ENCODE measurements around the gene AP2A1.

Gene AP2A1

DNA sequence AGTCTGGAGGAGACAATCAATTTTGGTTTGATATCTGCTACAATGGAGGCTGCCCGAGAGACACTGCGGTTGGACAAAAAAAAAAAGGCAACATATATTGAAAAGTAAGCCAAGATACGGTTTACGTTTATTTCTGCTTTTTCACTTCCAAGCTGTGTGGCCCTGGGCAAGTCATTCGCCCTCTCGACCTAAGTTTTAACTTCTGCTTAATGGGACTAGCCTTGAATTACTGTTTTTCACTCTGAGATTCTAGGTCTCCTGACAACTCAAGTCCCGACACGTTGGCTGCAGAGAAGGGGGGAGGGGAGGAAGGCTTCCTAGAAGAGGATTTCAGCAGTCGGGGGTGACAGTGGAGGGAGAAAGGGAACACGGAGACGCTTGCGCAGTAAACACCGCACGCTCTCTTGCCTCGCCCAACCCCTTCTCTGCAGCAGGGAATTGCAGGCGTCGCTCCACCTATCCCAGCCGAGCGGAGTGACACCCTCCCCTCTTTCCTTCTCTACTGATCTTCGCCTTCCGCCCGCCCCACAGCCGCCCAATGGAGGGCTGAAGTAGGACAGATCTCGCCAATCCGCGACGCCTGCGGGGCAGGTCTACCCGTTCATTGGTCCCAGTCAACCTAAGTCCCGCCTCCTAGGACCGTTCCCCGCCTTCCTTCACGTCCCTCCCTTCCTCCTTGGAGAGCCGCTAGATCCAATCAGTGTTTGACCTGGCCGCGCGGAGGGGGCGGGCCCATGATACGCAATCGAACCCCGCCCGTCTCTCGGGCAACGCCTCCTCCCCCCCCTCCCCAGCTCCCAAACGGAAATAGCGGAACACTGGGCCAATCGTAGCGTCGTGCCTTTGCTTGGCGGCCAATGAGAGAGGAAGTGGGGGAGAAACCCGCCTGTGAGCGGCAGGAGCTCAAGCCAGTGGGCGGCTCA is 533 bp upstream of the AP2A1 start:
- TF ChIP-seq, protein P1, sequence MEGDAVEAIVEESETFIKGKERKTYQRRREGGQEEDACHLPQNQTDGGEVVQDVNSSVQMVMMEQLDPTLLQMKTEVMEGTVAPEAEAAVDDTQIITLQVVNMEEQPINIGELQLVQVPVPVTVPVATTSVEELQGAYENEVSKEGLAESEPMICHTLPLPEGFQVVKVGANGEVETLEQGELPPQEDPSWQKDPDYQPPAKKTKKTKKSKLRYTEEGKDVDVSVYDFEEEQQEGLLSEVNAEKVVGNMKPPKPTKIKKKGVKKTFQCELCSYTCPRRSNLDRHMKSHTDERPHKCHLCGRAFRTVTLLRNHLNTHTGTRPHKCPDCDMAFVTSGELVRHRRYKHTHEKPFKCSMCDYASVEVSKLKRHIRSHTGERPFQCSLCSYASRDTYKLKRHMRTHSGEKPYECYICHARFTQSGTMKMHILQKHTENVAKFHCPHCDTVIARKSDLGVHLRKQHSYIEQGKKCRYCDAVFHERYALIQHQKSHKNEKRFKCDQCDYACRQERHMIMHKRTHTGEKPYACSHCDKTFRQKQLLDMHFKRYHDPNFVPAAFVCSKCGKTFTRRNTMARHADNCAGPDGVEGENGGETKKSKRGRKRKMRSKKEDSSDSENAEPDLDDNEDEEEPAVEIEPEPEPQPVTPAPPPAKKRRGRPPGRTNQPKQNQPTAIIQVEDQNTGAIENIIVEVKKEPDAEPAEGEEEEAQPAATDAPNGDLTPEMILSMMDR (IDR thresholded peaks at IDR 0.05) = no peak
- H3K4me3 Mint-ChIP-seq = peak overlapping the region; percentile 96
- H3K9me3 Mint-ChIP-seq = no peaks in the 10 kb centered on the region
- H3K27ac Mint-ChIP-seq = peak overlapping the region; percentile 99
- no peaks in the 10 kb centered on the region for H3K36me3 Mint-ChIP-seq (ENCODE audit: low read depth)
- DNase-seq = peak; percentile 98
- H3K4me1 Mint-ChIP-seq = peaks cover 69% of the 10 kb centered on the region
- H3K27me3 Mint-ChIP-seq (ENCODE audit: low read depth, poor library complexity) = no peaks in the 10 kb centered on the region

DNA sequence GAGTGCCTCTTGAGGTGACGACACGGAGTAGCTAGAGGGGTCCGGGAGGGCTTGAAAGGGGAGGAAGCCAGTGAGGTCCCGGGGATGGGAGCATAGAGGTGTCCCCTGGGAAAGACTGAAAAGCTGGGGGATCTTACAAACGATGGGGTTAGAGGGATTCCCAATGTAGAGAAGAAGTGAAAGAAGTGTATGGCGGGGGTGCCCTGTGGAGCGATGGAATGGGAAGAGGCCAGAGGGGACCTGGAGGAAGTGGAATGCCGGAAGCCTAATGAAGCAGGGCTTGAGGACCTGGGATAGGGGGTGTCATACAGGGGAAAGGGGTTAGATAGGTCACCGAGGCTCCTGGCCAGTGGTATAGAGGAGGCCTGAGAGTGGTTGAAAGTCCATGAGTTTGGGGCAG is 580 bp downstream of the AP2A1 start:
- peak overlapping the region; percentile 96 for H3K4me3 Mint-ChIP-seq
- peaks cover 64% of the 10 kb centered on the region for H3K4me1 Mint-ChIP-seq
- no peaks in the 10 kb centered on the region for H3K27me3 Mint-ChIP-seq (ENCODE audit: low read depth, poor library complexity)
- peaks cover 4% of the 10 kb centered on the region for H3K36me3 Mint-ChIP-seq (ENCODE audit: low read depth)
- no peak for DNase-seq
- TF ChIP-seq, protein P1 (IDR thresholded peaks at IDR 0.05) = no peak
- peak overlapping the region; percentile 84 for H3K27ac Mint-ChIP-seq
- H3K9me3 Mint-ChIP-seq = no peaks in the 10 kb centered on the region

DNA sequence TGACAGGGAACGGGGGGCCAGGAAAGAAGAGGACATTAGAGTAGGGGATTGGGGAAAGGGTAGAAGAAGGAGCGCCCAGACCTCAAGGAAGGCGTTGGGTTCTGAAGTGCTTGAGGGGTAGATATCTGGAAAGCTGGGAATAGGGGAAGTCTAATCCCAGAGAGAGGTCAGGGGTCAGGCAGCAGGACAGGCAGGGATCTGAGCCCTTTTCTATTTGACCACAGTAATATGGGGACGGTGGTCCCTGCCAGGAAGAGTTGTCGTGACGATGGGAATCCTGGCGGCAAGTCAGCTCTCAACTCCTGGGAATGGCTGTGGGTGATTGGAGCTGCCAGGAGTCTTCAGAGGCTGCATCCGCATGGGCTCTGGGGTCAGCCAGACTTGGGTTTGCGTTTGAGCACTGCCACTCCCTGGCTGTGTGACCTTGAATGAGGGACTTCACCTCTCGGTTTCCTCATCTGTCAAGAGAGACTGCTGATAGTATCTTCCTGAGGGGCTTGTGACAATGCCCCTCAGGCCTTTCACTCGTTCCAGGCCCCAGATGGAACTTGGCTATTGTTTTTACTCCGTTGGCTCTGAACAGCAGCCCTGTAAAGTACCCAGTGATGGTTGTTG is 1.3 kb downstream of the AP2A1 start:
- H3K36me3 Mint-ChIP-seq (ENCODE audit: low read depth) = peaks cover 4% of the 10 kb centered on the region
- H3K27me3 Mint-ChIP-seq (ENCODE audit: low read depth, poor library complexity) = no peaks in the 10 kb centered on the region
- peaks cover 65% of the 10 kb centered on the region for H3K4me1 Mint-ChIP-seq
- peak overlapping the region; percentile 96 for H3K4me3 Mint-ChIP-seq
- TF ChIP-seq, protein P1 (IDR thresholded peaks at IDR 0.05) = no peak
- H3K9me3 Mint-ChIP-seq = no peaks in the 10 kb centered on the region
- DNase-seq = no peak
- H3K27ac Mint-ChIP-seq = peak overlapping the region; percentile 94

DNA sequence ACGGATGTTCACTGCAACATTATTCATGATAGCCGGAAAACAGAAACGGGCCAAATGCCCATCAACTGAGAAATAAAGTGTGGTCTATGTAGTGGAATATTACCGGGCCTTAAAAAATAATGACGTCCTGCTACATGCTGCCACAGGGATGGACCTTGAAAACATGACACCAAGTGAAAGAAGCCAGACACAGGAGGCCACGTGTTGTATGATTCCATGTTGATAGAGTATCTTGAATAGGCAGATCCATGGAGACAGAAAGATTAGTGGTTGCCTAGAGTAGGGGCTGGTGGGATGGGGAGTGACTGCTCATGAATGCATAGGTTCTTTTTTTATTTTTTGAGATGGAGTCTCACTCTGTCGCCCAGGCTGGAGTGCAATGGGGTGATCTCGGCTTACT is 3.7 kb downstream of the AP2A1 start:
- no peaks in the 10 kb centered on the region for H3K9me3 Mint-ChIP-seq
- no peak for DNase-seq
- no peak overlapping the region for H3K27ac Mint-ChIP-seq
- H3K4me1 Mint-ChIP-seq = peaks cover 53% of the 10 kb centered on the region
- TF ChIP-seq, protein P1 (IDR thresholded peaks at IDR 0.05) = no peak
- no peak overlapping the region for H3K4me3 Mint-ChIP-seq
- H3K27me3 Mint-ChIP-seq (ENCODE audit: low read depth, poor library complexity) = no peaks in the 10 kb centered on the region
- H3K36me3 Mint-ChIP-seq (ENCODE audit: low read depth) = peaks cover 11% of the 10 kb centered on the region

DNA sequence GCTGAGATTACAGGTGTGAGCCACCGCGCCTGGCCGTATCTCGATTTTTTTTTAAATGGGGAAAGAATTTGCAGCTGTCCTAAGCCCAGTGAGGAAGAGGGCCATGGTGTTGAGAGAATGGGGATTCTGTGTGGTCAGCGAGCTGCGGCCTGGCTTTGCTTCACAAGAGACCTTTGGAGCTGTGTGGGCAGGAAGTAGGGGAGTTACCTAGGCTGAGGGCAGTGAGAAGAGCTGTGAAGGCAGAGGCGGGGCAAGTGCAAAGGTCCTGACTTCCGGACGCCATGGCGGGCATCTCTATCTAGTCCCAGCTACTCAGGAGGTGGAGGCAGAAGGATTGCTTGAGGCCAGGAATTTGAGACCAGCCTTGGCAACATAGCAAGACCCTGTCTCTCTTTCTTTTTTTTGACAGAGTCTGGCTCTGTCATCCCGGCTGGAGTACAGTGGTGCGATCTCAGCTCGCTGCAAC is 4.9 kb downstream of the AP2A1 start:
- no peaks in the 10 kb centered on the region for H3K9me3 Mint-ChIP-seq
- no peak for DNase-seq
- peaks cover 16% of the 10 kb centered on the region for H3K36me3 Mint-ChIP-seq (ENCODE audit: low read depth)
- peaks cover 44% of the 10 kb centered on the region for H3K4me1 Mint-ChIP-seq
- no peaks in the 10 kb centered on the region for H3K27me3 Mint-ChIP-seq (ENCODE audit: low read depth, poor library complexity)
- H3K4me3 Mint-ChIP-seq = no peak overlapping the region
- TF ChIP-seq, protein P1 (IDR thresholded peaks at IDR 0.05) = no peak
- H3K27ac Mint-ChIP-seq = peak overlapping the region; percentile 64

All from nephron progenitor cell (in vitro differentiated cells).